Peyer's patch (tissue), 4 donors: Measurements from ENCODE around the gene LILRA5.
"Not testable (repeated sequence)": the region's sequence is repeated elsewhere in the genome, so short reads cannot be mapped to it uniquely, and the experiment has no call there.

Source experiments
- CTCF ChIP-seq, 6 experiments: fragments of 450-650 bp in 4 of 6; fragments of 200-600 bp in 2 of 6; sonication (generic) in 1 of 6; IDR thresholded peaks; one replicate each; pipeline ENCODE4 v1.5.1; 2017 to 2019; ENCODE audit warnings: antibody characterized with exemption in 6 of 6, mild to moderate bottlenecking in 3 of 6, moderate library complexity in 1 of 6
- POLR2A ChIP-seq, 2 donors: fragments of 450-650 bp; IDR thresholded peaks; one replicate each; pipeline ENCODE4 v1.5.1; 2017; ENCODE audit warnings: antibody characterized with exemption in 2 of 2, mild to moderate bottlenecking in 2 of 2, moderate library complexity in 2 of 2

GRCh38 chr19:54271587-54271986, 41.4 kb downstream of the LILRA5 start:
- not testable (repeated sequence) for TF ChIP-seq CTCF, POLR2A (IDR thresholded peaks at IDR 0.05)
